Lower leg skin (tissue), 4 donors: ENCODE data around the gene NOSTRIN. TPM values are rescaled to one million over a fixed set of nuclear protein-coding genes. Genes with fewer than 3 reads are reported as not detected.

ENCODE experiments used
- DNase-seq, 2 donors: peaks; one replicate each; pipeline ENCODE4 v3.0.0-alpha.2; 2019; ENCODE audit warnings: low spot score in 2 of 2
- H3K4me3 ChIP-seq: fragments of 200-600 bp; sonication (generic); 2 replicates; pipeline ENCODE4 v1.5.1; 2017; ENCODE audit warnings: mild to moderate bottlenecking, low read depth; ENCODE audit not compliant: poor library complexity, severe bottlenecking
- CTCF ChIP-seq, 3 donors: fragments of 450-650 bp; IDR thresholded peaks; one replicate each; pipeline ENCODE4 v1.5.1; 2016; ENCODE audit warnings: antibody characterized with exemption in 3 of 3, mild to moderate bottlenecking in 3 of 3, moderate library complexity in 2 of 3
- POLR2A ChIP-seq, 2 donors: fragments of 450-650 bp; IDR thresholded peaks; one replicate each; pipeline ENCODE4 v1.6.1; 2016 to 2017; ENCODE audit warnings: antibody characterized with exemption in 2 of 2, mild to moderate bottlenecking in 1 of 2, moderate library complexity in 1 of 2
- WGBS, 2 donors: methylation state at CpG; one replicate each; pipeline ENCODE4 v1.1.5; 2018; 5-methylcytosine and 5-hydroxymethylcytosine counted together
- intact Hi-C: fragments of 100-400 bp; cut with DNase I; formaldehyde crosslinking; loops from one replicate; pipeline ENCODE4 v1.15.0; 2023; ENCODE audit warnings: low total_unique reads
- total RNA-seq, 4 donors: library from RNA; depleted of rRNA; stranded (reverse); fragments of >200 nt; gene quantifications; one replicate each; pipeline ENCODE4 v1.1.0, GENCODE V29; 2016

The NOSTRIN gene
- total RNA-seq, 4 donors from 2014 or later: 3.0 to 20.8 (median 11.0) TPM

GRCh38 chr2:168819829-168820489 is 17.5 kb downstream of the NOSTRIN start:
- intact Hi-C loops: no loop called here
- no peak for DNase-seq
- WGBS, 2 donors: 84 to 89% methylated on average over 6 of the region's 6 CpGs
- TF ChIP-seq POLR2A (IDR thresholded peaks at IDR 0.05): no peak
- no peak for TF ChIP-seq CTCF (IDR thresholded peaks at IDR 0.05)
- H3K4me3 ChIP-seq: no peak overlapping the region

GRCh38 chr2:168821577-168821976 is 19.1 kb downstream of the NOSTRIN start:
- WGBS, 2 donors: 58 to 69% methylated on average over 8 of the region's 8 CpGs
- no peak overlapping the region for H3K4me3 ChIP-seq
- TF ChIP-seq CTCF (IDR thresholded peaks at IDR 0.05) (no peak), POLR2A (IDR thresholded peaks at IDR 0.05) (no peak)
- intact Hi-C loops: no loop called here
- no peak for DNase-seq

GRCh38 chr2:168821992-168822391 is 19.6 kb downstream of the NOSTRIN start:
- intact Hi-C loops: no loop called here
- no peak for DNase-seq
- H3K4me3 ChIP-seq: no peak overlapping the region
- WGBS, 2 donors: 91 to 94% methylated on average over 1 of the region's 1 CpG
- no peak for TF ChIP-seq CTCF (IDR thresholded peaks at IDR 0.05)

- intact Hi-C loops: no loop called here
- TF ChIP-seq POLR2A (IDR thresholded peaks at IDR 0.05) (no peak), CTCF (IDR thresholded peaks at IDR 0.05) (no peak)
- DNase-seq: no peak
- H3K4me3 ChIP-seq: no peak overlapping the region
Measured at GRCh38 chr2:168825126-168825525, 22.7 kb downstream of the NOSTRIN start.

- DNase-seq: no peak
- no peak overlapping the region for H3K4me3 ChIP-seq
- no peak for TF ChIP-seq POLR2A (IDR thresholded peaks at IDR 0.05)
- no peak for TF ChIP-seq CTCF (IDR thresholded peaks at IDR 0.05)
- intact Hi-C loops: no loop called here
Measured at GRCh38 chr2:168830958-168831357, 28.5 kb downstream of the NOSTRIN start.

GRCh38 chr2:168831662-168832061 is 29.2 kb downstream of the NOSTRIN start:
- intact Hi-C loops: no loop called here
- no peak for TF ChIP-seq POLR2A (IDR thresholded peaks at IDR 0.05)
- TF ChIP-seq CTCF (IDR thresholded peaks at IDR 0.05): no peak

More at GRCh38 chr2:168831662-168832061, 29.2 kb downstream of the NOSTRIN start:
- no peak overlapping the region for H3K4me3 ChIP-seq
- DNase-seq: no peak
